ENCODE data around the gene ZNF782. TPM values are rescaled to one million over a fixed set of nuclear protein-coding genes. Genes with fewer than 3 reads are reported as not detected.
"Not testable (repeated sequence)": the region's sequence is repeated elsewhere in the genome, so short reads cannot be mapped to it uniquely, and the experiment has no call there.

The ZNF782 gene
- polyA plus RNA-seq (2012; ENCODE audit: missing spikeins), result 3.7 TPM

- peak; percentile 58 for DNase-seq (ENCODE audit: insufficient read length)
- TF ChIP-seq POLR2A (IDR thresholded peaks at IDR 0.05; ENCODE audit: low read depth, low read length) (peak; percentile 41; the same call in 1 of the 2 replicates), TAF1 (IDR thresholded peaks at IDR 0.05; ENCODE audit: borderline replicate concordance, low read depth, low read length) (0 out of 2 replicates have a peak, but pooled peaks have one; percentile 8), POLR2AphosphoS5 (IDR thresholded peaks at IDR 0.05; ENCODE audit: low read depth, low read length) (0 out of 2 replicates have a peak, but pooled peaks have one; percentile 30)
- peak; percentile 79 for FAIRE-seq
These were observed at the start of gene ZNF782 for GRCh38 chr9:96853781-96854650. ZNF782 (minus strand) TSS chr9:96854514; CDS start chr9:96851961, 2,553 bp downstream.

- FAIRE-seq; DNase-seq (ENCODE audit: insufficient read length): not testable (repeated sequence)
These were observed 45.7 kb upstream of the ZNF782 start for GRCh38 chr9:96900010-96900409.

GRCh38 chr9:96892131-96892530 is 37.8 kb upstream of the ZNF782 start:
- DNase-seq (ENCODE audit: insufficient read length), result no peak
- no peak for FAIRE-seq
- TF ChIP-seq POLR2A (IDR thresholded peaks at IDR 0.05; ENCODE audit: low read depth, low read length) (no peak), POLR2AphosphoS5 (IDR thresholded peaks at IDR 0.05; ENCODE audit: low read depth, low read length) (no peak), TAF1 (IDR thresholded peaks at IDR 0.05; ENCODE audit: borderline replicate concordance, low read depth, low read length) (no peak)

DNA sequence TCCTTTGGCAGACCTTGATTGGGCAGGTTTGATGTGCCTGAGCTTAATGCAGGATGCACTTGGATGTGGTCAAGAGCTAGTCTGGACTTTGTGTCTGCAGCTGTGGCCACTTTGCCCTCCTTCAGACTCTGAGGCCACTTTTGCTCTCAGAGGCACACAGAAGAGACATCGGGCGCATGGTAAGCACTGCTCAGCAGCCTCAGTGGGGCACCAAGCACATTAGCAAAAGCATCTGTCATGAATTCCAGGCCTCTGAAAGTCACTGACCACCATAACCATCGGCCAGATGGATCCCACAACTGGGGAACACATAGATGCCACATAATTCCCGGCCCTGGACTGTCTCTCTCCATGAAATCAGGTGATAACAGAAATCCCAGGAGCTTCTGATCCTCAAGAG is 34.3 kb upstream of the ZNF782 start:
- no peak for FAIRE-seq
- TF ChIP-seq TAF1 (IDR thresholded peaks at IDR 0.05; ENCODE audit: borderline replicate concordance, low read depth, low read length), result no peak
- no peak for TF ChIP-seq POLR2AphosphoS5 (IDR thresholded peaks at IDR 0.05; ENCODE audit: low read depth, low read length)
- no peak for TF ChIP-seq POLR2A (IDR thresholded peaks at IDR 0.05; ENCODE audit: low read depth, low read length)
- no peak for DNase-seq (ENCODE audit: insufficient read length)

GRCh38 chr9:96885424-96885823 is 31.1 kb upstream of the ZNF782 start:
- no peak for TF ChIP-seq POLR2A (IDR thresholded peaks at IDR 0.05; ENCODE audit: low read depth, low read length)
- TF ChIP-seq POLR2AphosphoS5 (IDR thresholded peaks at IDR 0.05; ENCODE audit: low read depth, low read length), result no peak
- no peak for TF ChIP-seq TAF1 (IDR thresholded peaks at IDR 0.05; ENCODE audit: borderline replicate concordance, low read depth, low read length)
- DNase-seq (ENCODE audit: insufficient read length) (no peak), FAIRE-seq (no peak)

DNA sequence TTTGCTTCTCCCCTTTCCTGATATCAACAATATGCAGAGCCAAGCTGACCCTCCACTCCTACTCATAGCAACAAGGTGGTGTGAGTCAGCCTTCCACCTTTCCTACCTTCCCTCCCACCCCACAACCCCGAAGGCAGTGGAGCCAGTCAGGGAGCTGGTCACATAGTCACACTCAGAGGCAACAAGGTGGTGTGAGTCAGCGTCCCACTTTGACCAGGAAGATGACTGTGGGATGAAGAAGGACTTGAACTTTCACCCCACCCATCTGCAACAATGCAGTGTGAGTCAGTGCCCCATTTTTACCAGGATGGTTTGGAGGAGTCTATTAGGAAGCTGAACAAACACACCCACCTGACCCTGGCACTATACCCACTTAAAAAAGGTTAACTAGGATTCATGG is 30.1 kb upstream of the ZNF782 start:
- TF ChIP-seq POLR2A (IDR thresholded peaks at IDR 0.05; ENCODE audit: low read depth, low read length) (no peak), TAF1 (IDR thresholded peaks at IDR 0.05; ENCODE audit: borderline replicate concordance, low read depth, low read length) (no peak), POLR2AphosphoS5 (IDR thresholded peaks at IDR 0.05; ENCODE audit: low read depth, low read length) (no peak)
- DNase-seq (ENCODE audit: insufficient read length), result no peak
- FAIRE-seq, result no peak

DNA sequence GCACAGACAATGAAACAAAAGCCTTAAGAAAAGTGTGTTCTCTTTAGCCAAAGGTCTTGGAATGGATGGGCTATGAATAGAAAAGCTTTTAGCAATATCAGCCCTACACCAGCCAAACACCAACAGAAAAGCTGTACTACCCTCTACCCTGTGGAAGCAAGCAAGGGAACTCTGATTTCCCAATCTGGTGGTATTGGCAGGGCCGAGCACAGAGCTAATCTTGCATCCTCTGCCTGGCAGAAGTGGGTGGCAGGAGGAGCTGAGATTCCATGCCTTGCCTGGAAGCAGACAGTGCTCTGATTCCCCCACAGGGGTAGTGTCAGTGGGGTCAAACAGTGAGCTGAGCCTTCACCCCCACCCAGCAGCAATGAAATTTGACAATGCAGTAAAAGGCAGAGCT is 29.6 kb upstream of the ZNF782 start:
- no peak for FAIRE-seq
- TF ChIP-seq TAF1 (IDR thresholded peaks at IDR 0.05; ENCODE audit: borderline replicate concordance, low read depth, low read length) (no peak), POLR2AphosphoS5 (IDR thresholded peaks at IDR 0.05; ENCODE audit: low read depth, low read length) (no peak), POLR2A (IDR thresholded peaks at IDR 0.05; ENCODE audit: low read depth, low read length) (no peak)

GRCh38 chr9:96877269-96877668 is 23.0 kb upstream of the ZNF782 start:
- FAIRE-seq (no peak), DNase-seq (ENCODE audit: insufficient read length) (no peak)
- TF ChIP-seq TAF1 (IDR thresholded peaks at IDR 0.05; ENCODE audit: borderline replicate concordance, low read depth, low read length) (no peak), POLR2A (IDR thresholded peaks at IDR 0.05; ENCODE audit: low read depth, low read length) (no peak), POLR2AphosphoS5 (IDR thresholded peaks at IDR 0.05; ENCODE audit: low read depth, low read length) (no peak)

More for the DNA sequence above, 29.6 kb upstream of the ZNF782 start:
- DNase-seq (ENCODE audit: insufficient read length), result no peak

DNA sequence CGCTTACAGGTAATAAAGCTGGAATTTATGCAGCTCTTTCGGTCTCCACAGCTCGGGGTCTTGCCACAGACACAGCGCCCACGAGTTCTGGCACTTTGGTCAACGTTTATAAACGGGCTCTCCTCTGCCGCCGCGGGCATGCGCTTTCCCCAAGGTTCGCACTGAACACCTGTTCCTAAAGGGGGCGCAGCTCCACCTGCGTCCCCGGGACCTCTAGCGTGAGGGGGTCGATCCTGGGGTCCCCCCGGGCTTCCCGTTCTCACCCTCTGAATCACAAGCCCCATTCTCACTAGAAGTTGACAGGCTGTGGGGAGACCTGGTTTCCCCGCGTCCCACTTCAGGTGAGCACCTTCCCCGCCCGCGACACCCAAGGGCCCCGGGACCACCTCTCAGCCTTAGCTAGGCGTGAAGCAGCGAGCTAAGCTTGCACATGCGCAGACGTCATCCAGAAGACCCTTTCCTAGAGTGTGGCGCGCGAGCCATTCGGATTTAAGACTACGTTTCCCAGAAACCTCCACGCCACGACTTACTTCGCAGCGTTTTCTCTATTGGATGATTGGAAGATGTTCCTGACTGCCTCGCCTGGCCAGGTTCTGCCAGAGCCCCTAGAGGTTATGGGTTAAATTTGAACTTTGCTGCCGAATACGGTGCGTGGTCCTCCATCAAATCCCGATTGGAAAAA is 21.3 kb upstream of the ZNF782 start:
- FAIRE-seq (peak; percentile 93), DNase-seq (ENCODE audit: insufficient read length) (peak; percentile 42)
- TF ChIP-seq POLR2AphosphoS5 (IDR thresholded peaks at IDR 0.05; ENCODE audit: low read depth, low read length) (no peak), POLR2A (IDR thresholded peaks at IDR 0.05; ENCODE audit: low read depth, low read length) (no peak), TAF1 (IDR thresholded peaks at IDR 0.05; ENCODE audit: borderline replicate concordance, low read depth, low read length) (no peak)

- TF ChIP-seq TAF1 (IDR thresholded peaks at IDR 0.05; ENCODE audit: borderline replicate concordance, low read depth, low read length) (no peak), POLR2AphosphoS5 (IDR thresholded peaks at IDR 0.05; ENCODE audit: low read depth, low read length) (no peak; the same call in 1 of the 2 replicates), POLR2A (IDR thresholded peaks at IDR 0.05; ENCODE audit: low read depth, low read length) (no peak)
- FAIRE-seq, result peak; percentile 85
- no peak for DNase-seq (ENCODE audit: insufficient read length)
These were observed 20.7 kb upstream of the ZNF782 start for GRCh38 chr9:96874947-96875460.

GRCh38 chr9:96874201-96874785 is 20.0 kb upstream of the ZNF782 start:
- no peak for DNase-seq (ENCODE audit: insufficient read length)
- TF ChIP-seq POLR2AphosphoS5 (IDR thresholded peaks at IDR 0.05; ENCODE audit: low read depth, low read length), result no peak
- no peak for TF ChIP-seq POLR2A (IDR thresholded peaks at IDR 0.05; ENCODE audit: low read depth, low read length)
- FAIRE-seq, result peak; percentile 92

Data from GM12892 (cell line).